HG02943 (cell line): ENCODE data around the gene SUPT20HL2.
"Not testable (repeated sequence)": the region's sequence is repeated elsewhere in the genome, so short reads cannot be mapped to it uniquely, and the experiment has no call there.

Source experiments
- ATAC-seq: cut with Tn5 transposase; IDR thresholded peaks from one replicate; pipeline ENCODE4 v1.9.1; 2021; ENCODE audit warnings: mild to moderate bottlenecking, low read depth, moderate library complexity; ENCODE audit not compliant: unreplicated experiment

SUPT20HL2 gene

GRCh38 chrX:24314019-24314635, at the start of gene SUPT20HL2:
Gene SUPT20HL2, minus strand, starts transcription at chrX:24314069. Its CDS starts 754 bp downstream, at chrX:24313315.
- no peak for ATAC-seq

- ATAC-seq, result not testable (repeated sequence)
These were observed 48.3 kb upstream of the SUPT20HL2 start for GRCh38 chrX:24362089-24362745.

- ATAC-seq, result no peak
These were observed 46.4 kb upstream of the SUPT20HL2 start, which contains the start of gene SUPT20HL1 for GRCh38 chrX:24360272-24360671. Gene SUPT20HL1, plus strand, starts transcription at chrX:24360639. Its CDS starts 2,122 bp downstream, at chrX:24362761.

GRCh38 chrX:24357106-24357505, 43.2 kb upstream of the SUPT20HL2 start:
- no peak for ATAC-seq

- no peak for ATAC-seq
These were observed 41.2 kb upstream of the SUPT20HL2 start for GRCh38 chrX:24355095-24355494.

GRCh38 chrX:24350217-24350616, 36.3 kb upstream of the SUPT20HL2 start:
- no peak for ATAC-seq

GRCh38 chrX:24347881-24348280, 34.0 kb upstream of the SUPT20HL2 start:
- no peak for ATAC-seq

GRCh38 chrX:24343719-24344118, 29.9 kb upstream of the SUPT20HL2 start:
- peak; percentile 68 for ATAC-seq

GRCh38 chrX:24341795-24342194, 27.9 kb upstream of the SUPT20HL2 start:
- ATAC-seq, result no peak

- no peak for ATAC-seq
These were observed 26.6 kb upstream of the SUPT20HL2 start for GRCh38 chrX:24340501-24340900.

GRCh38 chrX:24339911-24340310, 26.0 kb upstream of the SUPT20HL2 start:
- no peak for ATAC-seq

GRCh38 chrX:24335871-24336270, 22.0 kb upstream of the SUPT20HL2 start:
- ATAC-seq, result no peak

GRCh38 chrX:24334461-24334860, 20.6 kb upstream of the SUPT20HL2 start:
- ATAC-seq, result no peak

- ATAC-seq, result no peak
These were observed 19.5 kb upstream of the SUPT20HL2 start for GRCh38 chrX:24333371-24333770.

GRCh38 chrX:24332878-24333277, 19.0 kb upstream of the SUPT20HL2 start:
- no peak for ATAC-seq

- ATAC-seq, result no peak
These were observed 11.4 kb upstream of the SUPT20HL2 start for GRCh38 chrX:24325231-24325630.

GRCh38 chrX:24321741-24322395, 8.0 kb upstream of the SUPT20HL2 start:
- no peak for ATAC-seq

- ATAC-seq, result no peak
These were observed 3.7 kb upstream of the SUPT20HL2 start for GRCh38 chrX:24317567-24317966.

- no peak for ATAC-seq
These were observed 2.2 kb upstream of the SUPT20HL2 start for GRCh38 chrX:24316111-24316510.

- ATAC-seq, result not testable (repeated sequence)
These were observed 1.6 kb downstream of the SUPT20HL2 start for GRCh38 chrX:24312249-24312607.

GRCh38 chrX:24311507-24312248, 2.2 kb downstream of the SUPT20HL2 start:
- not testable (repeated sequence) for ATAC-seq
